HL-60 (cell line): ENCODE measurements around the gene LYPD4.
A peak's percentile ranks its signal among the peaks of the same experiment; 100 is the strongest.

ENCODE experiments used
- DNase-seq, 2 experiments: peaks; one replicate each; pipeline ENCODE4 v3.0.0-alpha.2; 2010 to 2020; ENCODE audit warnings: low read depth in 1 of 2, low spot score in 1 of 2
- H3K27ac ChIP-seq: fragments of 250-450 bp; sonication (Bioruptor Pico); replicated peaks from 2 replicates; pipeline ENCODE4 v1.5.1; 2020; ENCODE audit warnings: mild to moderate bottlenecking, moderate library complexity
- H3K27me3 ChIP-seq: fragments of 250-450 bp; sonication (Bioruptor Pico); 2 replicates; pipeline ENCODE4 v1.5.1; 2021; ENCODE audit warnings: mild to moderate bottlenecking, moderate library complexity; ENCODE audit not compliant: insufficient read depth, poor library complexity, severe bottlenecking
- H3K4me3 ChIP-seq: replicated peaks from 2 replicates; pipeline ENCODE4 v1.5.1; 2011; ENCODE audit warnings: mild to moderate bottlenecking, control low read depth, low read length; ENCODE audit not compliant: insufficient read depth
- GABPA ChIP-seq: IDR thresholded peaks from 2 replicates; pipeline ENCODE4 v1.6.1; 2012; ENCODE audit warnings: low read depth
- POLR2AphosphoS5 ChIP-seq: IDR thresholded peaks from 2 replicates; pipeline ENCODE4 v1.6.1; 2012; ENCODE audit warnings: low read depth
- SPI1 ChIP-seq: IDR thresholded peaks from 2 replicates; pipeline ENCODE4 v1.6.1; 2012; ENCODE audit warnings: low read depth, mild to moderate bottlenecking, borderline replicate concordance
- TF ChIP-seq, protein P1 (sequence below): IDR thresholded peaks from 2 replicates; pipeline ENCODE4 v1.6.1; 2012; ENCODE audit warnings: low read depth; ENCODE audit not compliant: insufficient replicate concordance
- TF ChIP-seq, protein P2 (sequence below): IDR thresholded peaks from one replicate; pipeline ENCODE4 v1.5.1; 2011; ENCODE audit warnings: low read length, control low read depth, inconsistent platforms; ENCODE audit not compliant: insufficient read depth

The LYPD4 gene

DNA sequence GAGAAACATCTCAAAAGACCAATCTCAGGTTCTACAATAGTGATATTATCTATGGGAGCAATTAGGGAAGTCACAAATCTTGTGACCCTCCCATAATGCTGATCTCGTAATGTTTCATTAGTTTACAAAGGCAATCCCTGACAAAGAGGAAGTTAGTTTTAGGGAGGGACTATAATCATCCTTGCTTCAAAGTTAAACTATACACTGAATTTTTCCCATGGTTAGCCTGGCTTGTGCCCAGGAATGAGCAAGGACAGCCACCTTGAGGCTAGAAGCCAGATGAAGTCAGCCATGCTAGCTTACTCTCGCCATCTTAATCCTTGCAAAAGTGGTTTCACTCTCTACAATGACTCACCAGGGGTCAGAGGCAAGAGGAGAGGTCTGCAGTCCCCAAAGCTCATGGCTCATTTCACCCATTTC lies 42.7 kb downstream of the LYPD4 start:
- peak in 1 of 2 experiments; percentile 75 for DNase-seq
- peak overlapping the region; percentile 71 for H3K27ac ChIP-seq
- no peak overlapping the region for H3K4me3 ChIP-seq
- no peaks in the 10 kb centered on the region for H3K27me3 ChIP-seq
- TF ChIP-seq, protein P1, sequence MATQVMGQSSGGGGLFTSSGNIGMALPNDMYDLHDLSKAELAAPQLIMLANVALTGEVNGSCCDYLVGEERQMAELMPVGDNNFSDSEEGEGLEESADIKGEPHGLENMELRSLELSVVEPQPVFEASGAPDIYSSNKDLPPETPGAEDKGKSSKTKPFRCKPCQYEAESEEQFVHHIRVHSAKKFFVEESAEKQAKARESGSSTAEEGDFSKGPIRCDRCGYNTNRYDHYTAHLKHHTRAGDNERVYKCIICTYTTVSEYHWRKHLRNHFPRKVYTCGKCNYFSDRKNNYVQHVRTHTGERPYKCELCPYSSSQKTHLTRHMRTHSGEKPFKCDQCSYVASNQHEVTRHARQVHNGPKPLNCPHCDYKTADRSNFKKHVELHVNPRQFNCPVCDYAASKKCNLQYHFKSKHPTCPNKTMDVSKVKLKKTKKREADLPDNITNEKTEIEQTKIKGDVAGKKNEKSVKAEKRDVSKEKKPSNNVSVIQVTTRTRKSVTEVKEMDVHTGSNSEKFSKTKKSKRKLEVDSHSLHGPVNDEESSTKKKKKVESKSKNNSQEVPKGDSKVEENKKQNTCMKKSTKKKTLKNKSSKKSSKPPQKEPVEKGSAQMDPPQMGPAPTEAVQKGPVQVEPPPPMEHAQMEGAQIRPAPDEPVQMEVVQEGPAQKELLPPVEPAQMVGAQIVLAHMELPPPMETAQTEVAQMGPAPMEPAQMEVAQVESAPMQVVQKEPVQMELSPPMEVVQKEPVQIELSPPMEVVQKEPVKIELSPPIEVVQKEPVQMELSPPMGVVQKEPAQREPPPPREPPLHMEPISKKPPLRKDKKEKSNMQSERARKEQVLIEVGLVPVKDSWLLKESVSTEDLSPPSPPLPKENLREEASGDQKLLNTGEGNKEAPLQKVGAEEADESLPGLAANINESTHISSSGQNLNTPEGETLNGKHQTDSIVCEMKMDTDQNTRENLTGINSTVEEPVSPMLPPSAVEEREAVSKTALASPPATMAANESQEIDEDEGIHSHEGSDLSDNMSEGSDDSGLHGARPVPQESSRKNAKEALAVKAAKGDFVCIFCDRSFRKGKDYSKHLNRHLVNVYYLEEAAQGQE = no peak
- peak; percentile 94 for TF ChIP-seq SPI1

DNA sequence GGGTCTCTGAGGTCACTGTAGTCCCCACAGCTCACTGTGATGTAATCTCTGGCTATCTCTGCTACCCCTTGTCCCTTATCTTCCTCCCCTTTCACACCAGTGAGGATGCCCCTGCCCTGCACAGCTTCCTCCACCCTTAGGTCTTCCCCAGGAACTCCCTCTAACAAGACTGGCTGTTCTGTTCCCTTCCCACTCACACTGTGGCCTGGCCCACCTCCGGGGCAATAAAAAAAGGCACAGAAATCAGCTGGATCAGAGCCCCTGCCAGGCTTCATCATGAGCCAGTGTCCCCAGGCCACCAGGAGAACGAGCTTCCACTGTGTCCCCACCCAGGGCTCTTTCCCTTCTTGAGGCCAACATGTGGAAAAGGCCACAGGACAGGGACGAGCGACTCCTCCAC lies 43.5 kb downstream of the LYPD4 start:
- no peaks in the 10 kb centered on the region for H3K27me3 ChIP-seq
- H3K27ac ChIP-seq = peak overlapping the region; percentile 71
- TF ChIP-seq, protein P1 = no peak
- TF ChIP-seq, protein P2, sequence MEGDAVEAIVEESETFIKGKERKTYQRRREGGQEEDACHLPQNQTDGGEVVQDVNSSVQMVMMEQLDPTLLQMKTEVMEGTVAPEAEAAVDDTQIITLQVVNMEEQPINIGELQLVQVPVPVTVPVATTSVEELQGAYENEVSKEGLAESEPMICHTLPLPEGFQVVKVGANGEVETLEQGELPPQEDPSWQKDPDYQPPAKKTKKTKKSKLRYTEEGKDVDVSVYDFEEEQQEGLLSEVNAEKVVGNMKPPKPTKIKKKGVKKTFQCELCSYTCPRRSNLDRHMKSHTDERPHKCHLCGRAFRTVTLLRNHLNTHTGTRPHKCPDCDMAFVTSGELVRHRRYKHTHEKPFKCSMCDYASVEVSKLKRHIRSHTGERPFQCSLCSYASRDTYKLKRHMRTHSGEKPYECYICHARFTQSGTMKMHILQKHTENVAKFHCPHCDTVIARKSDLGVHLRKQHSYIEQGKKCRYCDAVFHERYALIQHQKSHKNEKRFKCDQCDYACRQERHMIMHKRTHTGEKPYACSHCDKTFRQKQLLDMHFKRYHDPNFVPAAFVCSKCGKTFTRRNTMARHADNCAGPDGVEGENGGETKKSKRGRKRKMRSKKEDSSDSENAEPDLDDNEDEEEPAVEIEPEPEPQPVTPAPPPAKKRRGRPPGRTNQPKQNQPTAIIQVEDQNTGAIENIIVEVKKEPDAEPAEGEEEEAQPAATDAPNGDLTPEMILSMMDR = no peak
- TF ChIP-seq SPI1 (no peak), GABPA (no peak), POLR2AphosphoS5 (no peak)
- DNase-seq = no peak
- no peak overlapping the region for H3K4me3 ChIP-seq

DNA sequence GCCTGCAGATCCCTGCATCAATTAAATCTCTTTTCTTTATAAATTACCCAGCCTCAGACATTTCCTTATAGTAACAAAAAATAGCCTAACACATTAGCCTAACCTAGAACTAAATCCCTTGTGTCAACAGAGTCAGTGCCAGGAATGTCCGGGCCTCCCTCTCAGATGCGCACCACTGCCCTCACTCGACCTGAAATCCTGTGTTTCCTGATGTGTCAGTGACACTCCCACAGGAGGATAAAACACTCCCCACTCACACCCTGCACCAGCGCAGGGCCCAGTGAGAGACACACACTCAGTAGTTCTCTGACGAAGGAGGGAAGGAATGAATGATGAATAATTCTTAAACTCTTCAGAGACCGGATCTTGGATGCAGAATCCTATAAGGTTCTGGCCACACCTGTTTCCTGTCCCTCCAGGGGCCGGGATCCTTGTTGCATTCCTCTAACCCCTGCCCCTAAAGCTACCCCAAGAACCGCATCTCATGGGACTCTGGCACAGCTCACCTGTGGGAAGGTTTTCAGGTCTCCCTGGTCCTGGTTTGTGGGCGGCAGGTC lies 45.0 kb downstream of the LYPD4 start:
- TF ChIP-seq POLR2AphosphoS5 (no peak), GABPA (no peak), SPI1 (no peak)
- TF ChIP-seq, protein P2 = no peak
- TF ChIP-seq, protein P1 = no peak
- Histone ChIP-seq H3K27me3 (no peaks in the 10 kb centered on the region), H3K4me3 (no peak overlapping the region), H3K27ac (peak overlapping the region; percentile 79; the same call in 1 of the 2 replicates)
- no peak for DNase-seq
